Fibroblast of peridontal ligament (primary cell): Measurements from ENCODE around the gene MED12L.

ENCODE experiments used
- DNase-seq: peaks from one replicate; pipeline ENCODE4 v3.0.0-alpha.2; 2010; ENCODE audit errors: extremely low read depth

Gene MED12L

GRCh38 chr3:151091685-151092345, 6.4 kb downstream of the MED12L start:
- DNase-seq = no peak

GRCh38 chr3:151093148-151093547, 7.7 kb downstream of the MED12L start:
- DNase-seq = no peak

- no peak for DNase-seq
Measured at GRCh38 chr3:151093905-151094304, 8.4 kb downstream of the MED12L start.

GRCh38 chr3:151096716-151097115, 11.3 kb downstream of the MED12L start:
- DNase-seq = no peak

GRCh38 chr3:151100076-151100475, 14.6 kb downstream of the MED12L start:
- DNase-seq = no peak

GRCh38 chr3:151101270-151101969, 16.0 kb downstream of the MED12L start:
- no peak for DNase-seq

GRCh38 chr3:151106311-151106710, 20.8 kb downstream of the MED12L start:
- DNase-seq = no peak

GRCh38 chr3:151107177-151107576, 21.7 kb downstream of the MED12L start:
- DNase-seq = no peak

- no peak for DNase-seq
Measured at GRCh38 chr3:151107701-151108100, 22.2 kb downstream of the MED12L start.

- no peak for DNase-seq
Measured at GRCh38 chr3:151109286-151109800, 23.9 kb downstream of the MED12L start.

- no peak for DNase-seq
Measured at GRCh38 chr3:151112731-151113130, 27.3 kb downstream of the MED12L start.

GRCh38 chr3:151113343-151113742, 27.9 kb downstream of the MED12L start:
- DNase-seq = no peak

GRCh38 chr3:151117047-151117446, 31.6 kb downstream of the MED12L start:
- DNase-seq = no peak

GRCh38 chr3:151119188-151119587, 33.7 kb downstream of the MED12L start:
- no peak for DNase-seq

- no peak for DNase-seq
Measured at GRCh38 chr3:151120409-151120808, 34.9 kb downstream of the MED12L start.

- no peak for DNase-seq
Measured at GRCh38 chr3:151121016-151121415, 35.6 kb downstream of the MED12L start.

- no peak for DNase-seq
Measured at GRCh38 chr3:151123827-151124226, 38.4 kb downstream of the MED12L start.

GRCh38 chr3:151124476-151124875, 39.0 kb downstream of the MED12L start:
- no peak for DNase-seq

GRCh38 chr3:151130428-151130827, 45.0 kb downstream of the MED12L start:
- DNase-seq = no peak

GRCh38 chr3:151133175-151133574, 47.7 kb downstream of the MED12L start:
- DNase-seq = no peak

- no peak for DNase-seq
Measured at GRCh38 chr3:151133917-151134450, 48.5 kb downstream of the MED12L start.

GRCh38 chr3:151135541-151136337, 50.3 kb downstream of the MED12L start:
- DNase-seq = no peak
